Measurements from ENCODE around the gene VPS39.

- TF ChIP-seq FOXA1 (IDR thresholded peaks at IDR 0.05): no peak
- no peak for TF ChIP-seq HDGF (IDR thresholded peaks at IDR 0.05; ENCODE audit: borderline replicate concordance)
- no peak for TF ChIP-seq FOXK2 (IDR thresholded peaks at IDR 0.05)
- no peak for TF ChIP-seq SUZ12 (IDR thresholded peaks at IDR 0.05)
These were observed 77.1 kb downstream of the VPS39 start for GRCh38 chr15:42131006-42131405.

All from HEK293T (cell line).